DOHH2 (cell line): ENCODE results near the gene CLEC20A.
"Not testable (repeated sequence)": the region's sequence is repeated elsewhere in the genome, so short reads cannot be mapped to it uniquely, and the experiment has no call there.

Experiments used
- EZH2phosphoT487 ChIP-seq: fragments of 200-600 bp; sonication (generic); IDR thresholded peaks from 2 replicates; pipeline ENCODE4 v1.6.1; 2017; ENCODE audit warnings: borderline replicate concordance, mild to moderate bottlenecking, antibody characterized with exemption, low read length, moderate library complexity, mixed read lengths
- TF ChIP-seq, protein P1 (sequence below): fragments of 200-600 bp; sonication (generic); IDR thresholded peaks from one replicate; pipeline ENCODE4 v1.5.1; 2014; ENCODE audit warnings: antibody characterized with exemption, mild to moderate bottlenecking, low read depth, low read length; ENCODE audit not compliant: poor library complexity, severe bottlenecking

DNA sequence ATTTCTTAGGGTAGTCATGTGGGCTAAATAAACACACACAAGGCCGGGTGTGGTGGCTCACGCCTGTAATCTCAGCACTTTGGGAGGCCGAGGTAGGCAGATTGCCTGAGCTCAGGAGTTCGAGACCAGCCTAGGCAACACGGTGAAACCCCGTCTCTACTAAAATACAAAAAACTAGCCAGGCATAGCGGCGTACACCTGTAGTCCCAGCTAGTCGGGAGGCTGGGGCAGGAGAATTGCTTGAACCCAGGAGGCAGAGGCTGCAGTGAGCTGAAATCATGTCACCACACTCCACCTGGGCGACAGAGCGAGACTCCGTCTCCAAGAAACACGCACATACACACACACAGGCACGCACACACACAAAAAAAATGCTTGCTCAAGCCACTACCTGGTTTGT lies 6.6 kb upstream of the CLEC20A start:
- TF ChIP-seq, protein P1, sequence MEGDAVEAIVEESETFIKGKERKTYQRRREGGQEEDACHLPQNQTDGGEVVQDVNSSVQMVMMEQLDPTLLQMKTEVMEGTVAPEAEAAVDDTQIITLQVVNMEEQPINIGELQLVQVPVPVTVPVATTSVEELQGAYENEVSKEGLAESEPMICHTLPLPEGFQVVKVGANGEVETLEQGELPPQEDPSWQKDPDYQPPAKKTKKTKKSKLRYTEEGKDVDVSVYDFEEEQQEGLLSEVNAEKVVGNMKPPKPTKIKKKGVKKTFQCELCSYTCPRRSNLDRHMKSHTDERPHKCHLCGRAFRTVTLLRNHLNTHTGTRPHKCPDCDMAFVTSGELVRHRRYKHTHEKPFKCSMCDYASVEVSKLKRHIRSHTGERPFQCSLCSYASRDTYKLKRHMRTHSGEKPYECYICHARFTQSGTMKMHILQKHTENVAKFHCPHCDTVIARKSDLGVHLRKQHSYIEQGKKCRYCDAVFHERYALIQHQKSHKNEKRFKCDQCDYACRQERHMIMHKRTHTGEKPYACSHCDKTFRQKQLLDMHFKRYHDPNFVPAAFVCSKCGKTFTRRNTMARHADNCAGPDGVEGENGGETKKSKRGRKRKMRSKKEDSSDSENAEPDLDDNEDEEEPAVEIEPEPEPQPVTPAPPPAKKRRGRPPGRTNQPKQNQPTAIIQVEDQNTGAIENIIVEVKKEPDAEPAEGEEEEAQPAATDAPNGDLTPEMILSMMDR, result not testable (repeated sequence)
- TF ChIP-seq EZH2phosphoT487, result not testable (repeated sequence)
